Epidermal melanocyte (primary cell): ENCODE measurements around the gene FOXP1.

Experiments
- DNase-seq: peaks from one replicate; pipeline ENCODE4 v3.0.0; 2011; ENCODE audit warnings: low spot score; ENCODE audit not compliant: insufficient read length

Gene FOXP1

GRCh38 chr3:71488391-71488809 lies 95.1 kb downstream of the FOXP1 start:
- DNase-seq = no peak

GRCh38 chr3:71487418-71487817 lies 96.1 kb downstream of the FOXP1 start:
- no peak for DNase-seq

GRCh38 chr3:71486831-71487230 lies 96.7 kb downstream of the FOXP1 start:
- DNase-seq = no peak

- no peak for DNase-seq
These were observed 97.6 kb downstream of the FOXP1 start for GRCh38 chr3:71485896-71486295.

- no peak for DNase-seq
These were observed 99.1 kb downstream of the FOXP1 start for GRCh38 chr3:71484452-71484851.

GRCh38 chr3:71484047-71484446 lies 99.5 kb downstream of the FOXP1 start:
- no peak for DNase-seq

- DNase-seq = no peak
These were observed 100.8 kb downstream of the FOXP1 start for GRCh38 chr3:71482771-71483170.

GRCh38 chr3:71478568-71478967 lies 105.0 kb downstream of the FOXP1 start:
- no peak for DNase-seq

GRCh38 chr3:71476950-71477349 lies 106.6 kb downstream of the FOXP1 start:
- no peak for DNase-seq

GRCh38 chr3:71469138-71469435 lies 114.4 kb downstream of the FOXP1 start:
- DNase-seq = no peak

GRCh38 chr3:71468311-71469137 lies 115.0 kb downstream of the FOXP1 start:
- DNase-seq = no peak

- DNase-seq = no peak
These were observed 117.0 kb downstream of the FOXP1 start for GRCh38 chr3:71466483-71466882.

GRCh38 chr3:71465371-71466036 lies 118.0 kb downstream of the FOXP1 start:
- no peak for DNase-seq

GRCh38 chr3:71464613-71465012 lies 118.9 kb downstream of the FOXP1 start:
- DNase-seq = no peak

- no peak for DNase-seq
These were observed 119.9 kb downstream of the FOXP1 start for GRCh38 chr3:71463617-71464016.

- DNase-seq = no peak
These were observed 120.9 kb downstream of the FOXP1 start for GRCh38 chr3:71462586-71462985.

- no peak for DNase-seq
These were observed 121.6 kb downstream of the FOXP1 start for GRCh38 chr3:71461749-71462483.

GRCh38 chr3:71461114-71461513 lies 122.4 kb downstream of the FOXP1 start:
- no peak for DNase-seq

GRCh38 chr3:71458895-71459294 lies 124.6 kb downstream of the FOXP1 start:
- DNase-seq = no peak

GRCh38 chr3:71456826-71457225 lies 126.7 kb downstream of the FOXP1 start:
- no peak for DNase-seq

GRCh38 chr3:71456156-71456555 lies 127.4 kb downstream of the FOXP1 start:
- DNase-seq = no peak
